HG02885 (cell line): ENCODE measurements around the gene AKNA.

Source experiments
- ATAC-seq: cut with Tn5 transposase; IDR thresholded peaks from one replicate; pipeline ENCODE4 v1.9.1; 2021; ENCODE audit warnings: mild to moderate bottlenecking; ENCODE audit not compliant: unreplicated experiment, poor library complexity

Gene AKNA

DNA sequence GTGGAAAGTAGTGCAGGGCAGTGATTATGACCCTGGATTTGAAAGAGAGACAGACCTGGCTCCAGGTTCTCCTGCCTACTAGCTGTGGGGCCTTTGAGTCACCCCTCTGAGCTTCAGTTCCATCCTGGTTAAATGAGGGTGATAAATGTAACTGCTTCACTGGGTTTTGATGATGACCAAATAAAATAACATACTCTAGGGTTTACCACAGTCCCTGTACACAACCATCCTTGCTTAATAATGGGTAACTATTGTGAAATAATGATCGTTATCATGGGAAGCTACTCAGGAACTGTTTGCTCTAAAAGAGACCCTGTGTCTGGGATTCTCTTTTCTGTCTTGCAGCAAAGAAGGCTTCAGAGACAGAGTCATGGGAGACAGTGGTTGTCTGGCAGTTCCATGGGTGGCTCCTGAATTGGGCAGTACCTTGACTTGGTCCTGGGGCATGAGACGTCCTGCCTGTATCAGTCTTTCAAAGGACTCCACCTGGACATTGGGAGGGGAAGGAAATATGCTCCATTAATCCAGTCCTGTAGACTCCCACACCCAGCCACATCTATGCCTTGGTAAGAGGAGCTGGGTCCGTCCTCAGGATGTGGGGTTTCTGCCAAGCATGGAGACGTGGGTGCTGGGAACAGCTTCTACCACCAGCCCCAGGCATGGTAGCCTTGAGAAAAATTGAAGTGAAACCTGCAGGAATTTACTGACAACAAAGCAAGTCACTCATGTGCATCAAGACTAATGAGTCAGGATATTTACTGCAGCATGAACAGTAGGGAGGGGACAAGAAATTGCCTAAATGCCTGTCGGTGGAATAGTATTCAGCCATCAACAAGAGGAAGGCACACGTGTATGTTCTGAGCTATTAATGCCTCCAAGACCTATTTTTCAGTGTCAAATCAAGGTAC is 23.4 kb downstream of the AKNA start:
- ATAC-seq: no peak

DNA sequence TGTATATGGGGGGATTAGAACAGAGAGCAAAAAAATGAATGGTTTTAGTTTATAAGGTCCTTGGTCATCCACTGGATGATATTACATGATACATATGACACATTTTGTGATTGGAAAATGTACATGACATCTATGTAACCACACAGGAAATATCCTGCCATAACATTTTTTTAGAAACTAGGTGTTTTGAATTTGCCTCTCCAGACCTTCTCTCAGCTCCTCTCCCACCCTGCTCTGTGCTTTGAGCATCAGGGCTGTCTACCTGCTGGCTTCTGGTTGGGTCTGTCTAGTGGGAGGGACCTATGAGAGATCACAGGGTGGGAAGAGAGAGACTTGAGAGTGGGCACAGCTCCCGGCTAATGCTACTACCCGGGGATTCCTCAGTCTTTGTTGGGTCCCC is 24.4 kb downstream of the AKNA start:
- no peak for ATAC-seq

DNA sequence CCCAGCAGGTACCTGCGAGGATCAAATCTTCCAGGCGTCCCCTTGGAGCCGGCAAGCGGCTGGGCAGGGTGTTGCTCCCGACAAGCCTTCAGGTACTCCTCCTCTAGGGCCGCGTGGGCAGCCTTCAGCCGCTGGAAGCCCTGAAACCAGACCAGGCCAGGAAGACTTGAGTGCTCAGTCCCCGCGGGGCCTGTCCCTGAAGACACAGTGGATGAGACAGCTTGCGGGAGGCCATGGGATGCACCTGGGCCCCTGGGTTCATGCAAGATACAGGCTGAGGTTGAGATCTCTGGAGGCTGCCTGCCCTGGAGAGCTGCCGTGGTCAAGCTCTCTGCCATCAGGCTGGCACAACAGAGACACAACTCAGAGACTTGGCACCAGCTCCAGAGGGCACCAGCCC is 25.4 kb downstream of the AKNA start:
- ATAC-seq: no peak

DNA sequence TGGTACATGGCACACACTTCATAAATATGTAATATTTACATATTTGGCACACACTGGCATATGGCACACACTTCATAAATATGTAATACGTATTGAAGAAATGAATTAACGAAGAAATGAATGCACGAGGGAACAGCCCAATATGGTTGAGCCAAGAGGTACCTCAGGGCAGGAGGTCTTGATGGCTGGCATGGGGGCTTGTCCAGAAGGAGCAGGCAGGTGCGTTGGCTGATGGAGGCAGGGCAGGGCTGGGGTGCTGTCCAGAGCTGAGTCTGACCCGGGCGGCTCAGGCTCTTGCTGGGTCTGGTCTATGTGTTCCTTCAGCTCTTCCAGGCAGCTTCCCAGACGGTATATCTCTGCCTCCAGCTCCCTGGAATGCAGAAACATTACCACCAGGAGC is 26.2 kb downstream of the AKNA start:
- no peak for ATAC-seq

DNA sequence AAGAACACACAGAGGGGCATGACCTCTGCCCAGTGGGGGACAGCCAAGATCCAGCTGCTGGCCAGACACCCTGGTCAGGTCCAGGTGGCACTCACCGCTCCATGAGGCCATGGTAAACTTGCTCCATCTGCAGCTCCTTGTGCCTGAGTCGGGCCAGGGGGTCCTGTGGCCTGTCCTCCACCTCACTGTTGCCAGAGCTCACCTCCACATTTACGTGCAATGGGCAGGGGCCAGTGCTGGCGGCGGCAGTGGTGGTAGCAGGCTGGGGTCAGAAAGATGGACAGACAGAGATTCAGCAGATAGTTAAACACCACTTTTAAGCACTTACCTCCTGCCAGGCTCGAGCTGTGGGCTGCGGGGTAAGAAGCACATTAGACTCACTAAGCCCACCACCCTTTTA is 28.0 kb downstream of the AKNA start:
- no peak for ATAC-seq

DNA sequence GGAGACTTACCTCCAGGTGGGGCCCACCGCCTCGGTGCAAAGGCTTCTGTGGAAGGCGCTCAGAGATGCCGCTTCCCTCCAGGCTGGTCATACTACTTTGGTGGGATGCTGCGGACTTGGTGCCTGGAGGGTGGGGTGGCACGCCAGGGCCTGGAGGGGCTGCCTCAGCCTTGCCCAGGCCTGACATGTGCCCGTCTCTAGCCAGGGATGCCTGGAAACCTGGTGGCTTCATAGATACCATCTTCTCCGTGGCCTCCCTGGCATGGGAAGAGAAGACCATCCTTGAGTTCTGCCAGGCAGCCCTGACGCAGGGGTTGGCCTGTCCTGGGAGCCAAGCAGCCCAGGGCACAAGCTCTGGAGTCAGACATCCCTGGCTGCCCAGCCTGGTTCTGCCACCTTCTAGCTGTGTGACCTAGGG is 29.9 kb downstream of the AKNA start:
- ATAC-seq: no peak

DNA sequence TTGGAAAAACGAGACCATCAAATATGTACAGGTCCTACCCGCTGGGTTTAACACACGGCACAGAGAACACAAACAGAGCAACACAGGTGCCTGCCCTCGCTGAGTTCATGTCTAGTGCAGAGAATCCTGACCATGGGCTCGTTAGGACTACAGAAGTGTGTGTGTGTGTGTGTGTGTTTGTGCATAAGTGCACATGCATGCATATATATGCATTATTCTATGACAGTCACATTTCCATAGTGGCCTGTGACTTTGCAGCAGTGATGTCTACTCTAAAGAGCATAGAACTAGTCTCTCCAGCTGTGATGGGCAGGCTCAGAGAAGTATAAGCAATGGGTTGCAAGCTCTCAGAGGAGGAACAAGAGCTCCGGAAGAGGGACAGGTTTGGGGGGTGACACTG is 30.4 kb downstream of the AKNA start:
- ATAC-seq: no peak

DNA sequence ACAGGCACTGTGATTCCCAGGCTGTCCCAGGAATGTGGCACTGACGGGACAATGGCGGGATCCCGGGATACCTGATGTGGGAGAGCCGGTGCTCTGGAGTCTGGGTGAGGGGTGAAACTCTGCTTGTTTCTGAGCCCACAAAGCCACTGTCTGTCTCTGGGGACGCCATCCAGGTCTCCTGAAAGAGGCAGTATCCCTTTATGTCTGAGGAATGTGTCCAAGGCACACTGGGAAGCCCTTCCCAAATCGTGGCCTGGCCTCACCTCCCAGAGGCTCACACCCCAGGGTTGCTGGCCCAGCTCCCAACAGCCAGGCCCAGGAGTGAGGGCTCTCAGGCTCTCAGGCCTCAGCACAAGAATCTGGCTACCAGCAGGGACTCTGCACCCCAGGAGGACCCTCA is 31.0 kb downstream of the AKNA start:
- ATAC-seq: no peak

DNA sequence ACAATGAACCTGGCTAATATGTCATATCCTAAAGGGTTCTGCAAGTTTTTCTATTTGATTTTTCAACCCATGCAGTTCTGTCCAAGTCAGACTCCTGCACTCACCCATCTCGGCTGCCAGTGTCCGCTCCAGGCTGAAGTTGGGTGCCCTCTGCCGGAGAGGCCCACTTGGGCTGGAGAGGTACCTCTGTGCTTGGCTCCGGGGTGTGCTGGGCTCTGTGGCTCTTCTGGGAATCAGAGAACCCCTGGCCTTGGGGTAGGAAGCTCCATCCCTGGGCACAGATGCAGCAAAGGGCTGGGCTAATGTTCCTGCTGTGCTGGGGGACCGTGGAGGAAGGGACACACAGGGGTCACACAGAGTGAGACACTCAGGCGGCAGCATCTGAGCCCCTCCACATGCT is 32.0 kb downstream of the AKNA start:
- ATAC-seq: no peak

DNA sequence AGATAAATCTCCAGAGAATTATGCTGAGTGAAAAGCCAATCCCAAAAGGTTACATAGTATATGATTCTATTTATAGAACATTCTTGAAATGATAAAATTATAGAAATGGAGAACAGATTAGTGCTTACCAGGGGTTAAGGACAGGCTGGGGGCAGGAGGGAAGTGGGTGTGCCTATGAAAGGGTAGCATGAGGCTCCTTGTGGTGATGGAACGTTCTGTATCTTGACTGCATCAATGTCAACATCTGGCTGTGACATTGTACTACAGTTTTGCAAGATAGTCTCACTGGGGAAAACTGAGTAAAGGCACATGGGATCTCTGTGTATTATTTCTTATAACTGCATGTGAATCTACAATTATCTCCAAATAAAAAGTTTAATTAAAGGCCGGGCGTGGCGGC is 35.9 kb downstream of the AKNA start:
- ATAC-seq: no peak

DNA sequence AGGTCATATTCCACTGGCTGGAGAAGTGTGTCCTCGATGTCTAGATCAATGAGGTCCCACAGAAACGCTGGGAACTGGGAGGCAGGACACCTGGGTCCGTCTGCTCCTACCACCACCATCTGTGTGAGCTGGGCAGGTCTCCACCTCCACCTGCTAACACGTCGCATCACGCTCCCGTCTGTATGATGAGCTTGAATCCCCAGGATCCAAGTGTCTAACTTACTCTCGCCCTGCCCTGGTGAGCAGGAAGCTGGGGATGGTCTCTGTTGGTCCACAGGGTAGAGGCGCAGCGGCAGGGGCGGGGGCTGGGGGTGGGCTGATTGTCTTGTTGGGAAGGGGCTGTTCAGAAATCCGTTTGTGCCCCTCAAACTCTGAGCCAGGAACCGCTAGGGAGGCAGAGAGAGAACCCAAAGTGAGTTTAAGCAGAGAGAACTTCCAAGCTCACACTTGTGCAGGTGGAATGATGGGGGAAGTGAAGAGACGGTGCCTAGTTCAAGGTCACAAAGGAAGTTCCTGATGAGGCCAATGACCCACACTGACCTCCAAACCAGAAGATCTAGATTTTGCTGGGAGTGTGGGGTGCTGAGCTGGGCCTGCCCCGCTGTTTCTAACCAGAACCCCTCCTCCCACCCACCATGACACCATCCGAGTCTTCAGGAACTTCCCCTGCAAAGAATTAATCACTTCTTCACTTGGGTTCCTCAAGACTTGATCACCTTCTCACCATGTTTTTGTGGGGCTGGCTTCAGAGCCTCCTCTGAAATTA is 37.0 kb downstream of the AKNA start:
- no peak for ATAC-seq

DNA sequence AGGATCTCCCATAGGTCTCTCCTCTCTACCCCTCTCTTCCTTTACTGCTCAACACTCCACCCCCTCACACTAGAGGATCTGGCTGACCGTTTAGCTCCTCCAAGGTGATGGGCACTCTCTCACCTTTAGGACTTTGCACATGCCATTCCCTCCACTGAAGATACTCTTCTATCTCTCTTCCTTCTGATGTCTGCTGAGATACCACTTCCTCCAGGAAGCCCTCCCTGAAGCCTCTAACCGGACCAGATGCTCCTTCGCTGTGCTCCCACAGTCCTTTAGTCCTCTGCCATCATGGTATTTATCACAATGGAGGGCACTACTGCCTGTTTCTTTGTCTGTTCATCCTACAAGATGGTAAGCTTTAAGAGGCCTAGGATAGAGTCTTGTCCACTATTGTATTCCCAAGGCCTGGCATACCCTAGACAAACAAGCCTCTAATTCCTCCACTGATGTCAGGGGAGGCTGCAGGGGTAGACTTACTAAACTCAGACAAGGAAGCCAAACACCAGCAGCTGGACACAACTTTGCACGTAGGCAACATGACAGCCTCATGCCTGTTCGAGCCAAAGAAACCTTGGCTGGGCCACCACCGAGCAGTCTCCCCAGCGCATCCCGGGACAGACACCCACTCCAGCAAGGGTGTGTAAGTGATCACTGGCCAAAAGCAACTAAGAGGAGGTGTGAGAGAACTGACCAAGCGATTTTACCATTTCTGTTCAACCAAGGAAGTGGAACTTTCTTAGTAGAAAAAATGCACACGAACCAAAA is 37.9 kb downstream of the AKNA start:
- ATAC-seq: no peak

DNA sequence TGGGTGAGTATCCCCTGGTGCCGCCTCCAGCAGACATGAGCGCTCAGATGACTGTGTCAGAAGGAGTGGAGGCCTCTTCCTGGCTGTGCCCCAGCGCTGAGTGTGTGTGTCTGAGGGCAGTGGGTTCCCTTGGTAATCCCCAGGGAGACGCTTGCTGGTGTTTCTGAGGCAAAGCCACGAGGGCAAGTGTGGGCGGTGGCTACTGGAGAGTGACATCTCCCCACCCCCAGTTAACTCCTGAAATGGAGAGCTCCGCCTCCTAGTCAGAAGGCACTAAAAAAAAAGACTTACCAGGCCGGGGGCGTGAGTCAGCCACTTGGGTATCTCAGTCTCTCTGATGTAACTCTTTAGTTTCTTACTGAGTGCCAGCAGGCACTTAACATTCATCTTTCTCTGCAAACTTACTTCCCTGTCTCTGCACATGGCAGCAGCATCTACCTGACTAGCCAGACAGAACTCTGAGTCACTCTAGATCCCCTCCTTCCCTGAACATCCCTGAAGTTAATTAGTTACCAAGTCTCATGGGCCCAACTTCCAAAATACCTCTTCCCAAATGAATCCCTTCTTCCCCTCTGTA is 38.8 kb downstream of the AKNA start:
- ATAC-seq: peak; percentile 88

DNA sequence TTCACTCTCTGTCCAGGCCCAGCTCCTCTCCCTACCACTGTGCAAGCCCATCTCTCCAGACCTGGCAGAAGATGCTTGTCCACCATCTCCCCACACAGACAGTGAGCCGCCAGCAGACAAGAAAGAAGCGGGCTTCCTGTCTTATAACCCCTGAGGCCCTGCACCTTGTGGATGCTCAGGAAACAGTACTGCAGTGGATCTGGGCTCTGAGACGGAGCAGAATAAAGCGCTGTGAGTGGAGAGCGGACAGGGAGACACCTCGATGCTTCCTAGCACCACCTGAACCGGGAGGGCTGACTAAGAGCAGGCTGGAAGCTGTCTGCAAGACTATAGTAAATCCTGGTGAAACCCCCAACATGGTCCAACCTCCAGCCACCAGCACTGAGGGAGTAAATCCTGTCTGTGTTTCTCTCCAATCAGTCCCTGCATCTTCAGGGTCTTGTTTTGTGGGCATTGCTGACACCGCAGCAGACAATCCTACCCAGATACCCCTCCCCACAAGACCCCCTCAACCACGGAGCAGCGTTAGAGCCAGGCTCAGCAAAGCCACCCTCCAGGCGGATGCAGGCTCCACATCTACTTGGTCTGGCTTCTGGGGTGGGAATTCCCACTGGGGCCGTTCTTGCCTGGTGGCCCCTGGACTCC is 39.4 kb downstream of the AKNA start:
- no peak for ATAC-seq

DNA sequence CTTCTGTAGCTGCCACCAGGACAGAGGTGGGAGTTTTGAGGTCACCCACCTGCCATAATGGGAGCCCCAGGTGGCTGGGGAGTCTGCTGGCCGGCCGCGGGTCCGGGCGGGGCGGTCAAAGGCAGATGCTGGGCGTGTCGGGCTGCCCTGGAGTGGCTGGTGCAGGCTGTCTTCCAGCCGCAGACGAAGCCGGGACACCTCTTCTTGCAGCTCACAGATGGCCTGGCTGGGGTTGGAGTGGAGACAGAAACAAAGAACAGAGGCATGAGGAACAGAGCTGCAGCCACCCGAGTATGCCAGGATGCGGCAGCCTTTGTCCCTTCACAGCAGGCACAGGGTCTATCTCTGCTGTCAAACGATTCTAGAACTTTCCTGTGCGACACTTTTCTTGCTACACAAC is 40.1 kb downstream of the AKNA start:
- no peak for ATAC-seq

DNA sequence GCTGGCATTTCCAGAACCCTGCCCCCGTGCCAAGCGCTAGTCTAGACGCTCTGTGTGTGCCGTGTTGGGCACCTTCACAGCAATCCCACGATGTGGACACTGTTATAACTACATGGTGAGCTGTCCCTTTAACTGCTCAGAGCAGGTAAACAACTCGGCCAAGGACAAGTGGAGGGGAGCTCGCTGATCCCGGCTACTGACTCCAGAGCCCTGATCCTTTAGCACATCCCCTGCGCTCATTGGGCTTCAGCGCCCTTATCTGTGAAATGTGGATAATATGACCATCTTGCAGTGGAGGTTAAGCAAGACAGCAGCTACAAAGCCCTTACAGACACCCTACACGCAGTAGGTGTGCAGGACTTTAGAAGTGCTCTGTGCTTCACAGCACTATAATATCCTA is 41.6 kb downstream of the AKNA start:
- no peak for ATAC-seq

DNA sequence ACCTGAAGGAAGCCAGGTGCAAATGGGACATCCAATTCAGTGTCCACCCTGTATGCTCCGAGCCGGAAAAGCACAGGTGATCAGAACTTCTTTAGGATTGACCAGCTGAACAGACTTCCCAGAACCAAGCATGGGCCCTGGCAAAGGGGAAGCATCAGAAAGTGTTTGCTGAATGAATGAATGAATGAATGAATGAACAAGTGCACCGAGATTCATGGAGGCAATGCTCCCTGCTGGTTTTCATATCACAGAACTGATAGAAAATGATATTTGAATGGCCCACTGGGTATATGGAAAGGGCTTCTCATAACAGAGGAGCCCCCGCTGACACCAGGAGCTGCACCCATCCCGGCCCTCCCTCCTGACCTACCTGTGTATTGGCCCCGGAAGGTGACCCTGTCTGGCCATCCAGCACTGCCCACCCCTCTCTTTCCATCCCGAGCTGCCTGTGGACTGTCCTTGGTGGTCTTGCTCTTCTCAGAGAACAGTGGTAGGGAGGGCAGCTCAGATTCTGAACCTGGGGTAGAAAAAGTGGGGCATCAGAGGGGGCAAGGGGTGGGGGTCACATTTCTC is 42.2 kb downstream of the AKNA start:
- no peak for ATAC-seq

DNA sequence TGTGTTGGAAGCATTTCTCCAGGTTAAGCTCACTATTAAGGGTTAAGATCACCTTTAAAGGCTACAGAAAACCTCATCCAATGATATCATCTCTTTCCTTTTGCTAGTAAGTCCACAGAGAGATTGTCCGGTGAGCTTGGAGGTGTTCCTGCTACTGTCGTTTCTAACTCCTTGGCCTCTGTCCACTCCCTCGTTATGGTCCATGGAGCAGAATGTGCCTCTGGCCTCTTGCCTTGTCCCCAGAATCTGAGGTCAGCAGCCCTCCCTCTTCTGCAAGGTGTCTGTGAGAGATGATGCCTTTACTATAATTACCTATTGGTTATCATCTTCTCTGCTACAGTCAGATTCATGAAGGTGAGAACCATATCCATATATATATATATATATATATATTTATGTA is 43.1 kb downstream of the AKNA start:
- no peak for ATAC-seq

DNA sequence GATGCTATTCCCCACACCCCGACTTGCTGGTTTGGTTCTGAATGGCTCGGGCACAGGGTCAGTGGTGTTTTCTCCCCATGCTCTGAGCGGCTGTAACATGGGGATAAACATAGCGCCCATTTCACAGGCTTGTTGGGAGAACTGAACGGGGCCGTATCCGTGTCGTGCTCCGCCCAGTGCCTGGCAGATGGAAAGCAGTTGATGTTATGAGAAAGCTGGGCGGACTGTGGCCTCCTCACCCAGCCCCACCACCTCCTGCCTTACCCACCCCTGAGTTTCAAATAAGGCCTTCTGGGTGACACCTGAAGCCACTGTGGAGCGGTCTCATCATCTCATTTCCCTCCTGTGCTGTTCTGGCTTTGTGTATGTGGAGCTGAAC is 43.6 kb downstream of the AKNA start:
- no peak for ATAC-seq
